T-helper 9 cell (primary cell): ENCODE results near the gene LRRC61.
"Not testable (repeated sequence)": the region's sequence is repeated elsewhere in the genome, so short reads cannot be mapped to it uniquely, and the experiment has no call there.

Experiments used
- DNase-seq: peaks from one replicate; pipeline ENCODE4 v3.0.0-alpha.2; 2020

LRRC61 gene

DNA sequence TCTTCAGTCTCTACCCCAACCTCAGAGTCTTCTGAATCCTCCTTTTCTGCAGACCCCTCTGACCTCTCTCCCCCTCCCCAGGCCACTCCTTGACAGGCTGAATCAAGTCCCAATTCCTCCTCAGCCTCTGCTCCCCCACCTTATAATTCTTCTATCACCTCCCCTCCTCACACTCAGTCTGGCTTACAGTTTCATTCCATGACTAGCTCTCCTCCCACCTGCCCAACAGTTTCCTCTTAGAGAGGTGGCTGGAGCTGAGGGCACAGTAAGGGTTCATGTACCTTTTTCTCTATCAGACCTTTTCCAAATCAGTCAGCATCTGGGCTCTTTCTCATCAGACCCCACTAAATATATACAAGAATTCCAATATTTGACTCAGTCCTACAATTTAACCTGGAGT, 14.6 kb upstream of the LRRC61 start:
- DNase-seq = no peak

DNA sequence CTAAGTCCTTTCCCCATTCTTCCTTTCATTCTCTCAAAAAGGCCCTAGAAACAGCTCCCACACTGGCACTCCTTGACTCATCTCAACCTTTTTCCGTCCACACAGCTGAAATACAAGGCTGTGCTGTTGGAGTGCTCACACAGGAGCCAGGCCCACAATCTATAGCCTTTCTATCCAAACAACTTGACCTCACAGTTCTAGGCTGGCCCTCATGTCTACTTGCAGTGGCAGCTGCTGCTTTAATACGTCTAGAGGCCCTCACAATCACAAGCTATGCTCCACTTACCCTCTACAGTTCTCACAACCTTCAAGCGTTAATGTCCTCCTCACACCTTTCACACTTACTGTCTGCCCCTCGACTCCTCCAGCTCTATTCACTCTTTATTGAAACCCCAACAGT, 12.0 kb upstream of the LRRC61 start:
- no peak for DNase-seq

DNA sequence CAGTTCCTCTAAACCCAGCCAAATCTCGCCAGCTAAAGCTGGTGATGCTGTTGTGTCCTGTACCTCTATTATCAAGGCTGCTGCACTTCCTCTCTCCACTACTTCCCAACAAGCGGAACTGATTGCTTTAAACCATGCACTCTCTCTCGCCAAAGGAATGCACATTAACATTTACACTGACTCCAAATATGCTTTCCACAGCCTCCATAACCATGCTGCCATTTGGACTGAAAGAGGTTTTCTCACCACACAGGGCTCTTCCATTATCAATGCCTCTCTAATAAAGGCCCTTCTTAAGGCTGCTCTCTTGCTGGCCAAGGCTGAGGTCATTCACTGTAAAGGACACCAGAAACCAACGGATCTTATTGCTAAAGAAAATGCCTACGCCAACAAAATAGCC, 11.4 kb upstream of the LRRC61 start:
- no peak for DNase-seq

GRCh38 chr7:150312649-150313366, 10.3 kb upstream of the LRRC61 start:
- not testable (repeated sequence) for DNase-seq

- DNase-seq = no peak
These were observed 9.8 kb upstream of the LRRC61 start for GRCh38 chr7:150313367-150313809.

DNA sequence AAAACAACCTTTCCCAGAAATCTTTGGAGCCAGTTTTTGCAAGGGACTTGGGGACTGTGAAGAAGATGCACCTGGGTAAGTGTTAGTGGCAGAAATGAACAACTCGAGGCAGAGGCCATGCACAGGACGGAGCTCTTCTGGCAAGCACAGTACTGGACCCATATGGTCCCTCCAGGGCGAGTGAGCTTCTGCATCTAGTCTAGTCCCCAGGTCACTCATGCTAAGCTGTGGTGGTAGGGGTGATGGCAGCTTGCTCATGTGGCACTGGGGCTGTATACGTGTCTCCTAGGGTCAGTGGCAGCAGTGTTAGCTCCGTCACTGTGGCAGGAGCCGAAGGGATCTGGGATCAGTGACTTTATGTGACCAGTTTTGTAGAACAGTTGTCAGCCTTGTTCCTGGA, 9.3 kb upstream of the LRRC61 start:
- no peak for DNase-seq

DNA sequence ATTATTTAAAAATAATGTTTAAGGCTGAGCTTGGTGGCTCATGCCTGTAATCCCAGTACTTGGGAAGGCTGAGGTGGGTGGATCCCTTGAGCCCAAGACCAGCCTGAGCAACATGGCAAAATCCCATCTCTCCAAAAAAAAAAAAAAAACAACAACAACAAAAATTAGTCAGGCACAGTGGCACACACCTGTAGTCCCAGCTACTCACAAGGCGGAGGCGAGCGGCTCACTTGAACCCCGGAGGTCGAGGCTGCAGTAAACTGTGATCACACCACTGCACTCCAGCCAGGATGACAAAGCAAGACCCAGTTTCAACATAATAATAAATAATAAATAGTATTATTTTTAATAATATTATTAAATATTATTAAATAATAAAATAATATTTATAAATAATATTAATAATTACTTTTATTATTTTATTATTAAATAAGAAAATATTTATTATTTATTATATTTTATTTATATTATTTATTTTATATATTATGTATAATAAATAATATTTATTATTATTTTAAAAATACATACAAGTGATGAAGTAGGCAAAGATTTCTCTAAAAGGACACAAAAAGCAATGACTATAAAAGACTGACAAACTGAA, 8.4 kb upstream of the LRRC61 start:
- no peak for DNase-seq

DNA sequence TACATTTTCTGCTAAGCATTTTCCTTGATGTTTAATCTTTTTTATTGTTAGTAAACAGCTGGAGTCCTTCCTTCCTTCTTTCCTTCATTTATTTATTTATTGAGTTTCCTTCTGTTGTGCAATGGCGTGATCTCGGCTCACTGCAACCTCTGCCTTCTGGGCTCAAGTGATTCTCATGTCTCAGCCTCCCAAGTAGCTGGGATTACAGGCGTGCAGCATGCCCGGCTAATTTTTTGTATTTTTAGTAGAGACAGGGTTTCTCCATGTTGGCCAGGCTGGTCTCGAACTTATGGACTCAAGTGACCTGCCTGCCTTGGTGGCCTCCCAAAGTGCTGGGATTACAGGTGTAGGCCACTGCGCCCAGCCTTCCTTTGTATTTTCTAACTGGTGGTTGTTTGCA, 6.2 kb upstream of the LRRC61 start:
- DNase-seq = not testable (repeated sequence)

DNA sequence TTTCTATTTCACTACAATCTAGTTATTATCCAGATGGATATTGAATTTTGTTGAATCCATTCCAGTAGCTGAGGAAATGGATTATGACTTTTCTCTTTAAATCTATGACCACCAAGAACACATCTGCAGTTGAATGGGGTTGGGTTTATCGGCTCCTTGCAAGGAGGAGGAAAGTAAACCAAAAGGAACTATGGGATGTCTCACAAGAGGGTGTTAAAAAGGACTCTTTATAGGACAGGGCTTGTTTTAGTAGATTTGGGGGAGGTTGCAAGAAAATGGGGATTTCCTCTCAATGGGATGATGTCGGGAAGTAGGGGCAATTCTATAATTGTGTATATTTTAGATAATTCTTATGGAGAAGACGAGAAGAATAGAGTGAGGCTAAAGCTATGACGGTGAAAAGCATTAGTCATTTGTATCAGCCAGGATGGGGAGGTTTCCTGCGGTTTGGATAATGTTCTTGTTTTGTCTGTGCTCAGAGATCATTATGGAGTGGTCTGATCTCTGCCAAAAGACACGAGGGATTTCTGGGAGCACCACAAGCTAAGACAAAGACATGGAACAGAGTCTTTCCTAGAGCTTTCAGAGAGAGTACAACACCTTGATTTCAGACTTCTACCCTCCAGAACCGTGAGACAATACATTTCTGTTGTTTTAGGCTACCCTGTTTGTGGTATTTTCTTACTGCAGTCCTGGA, 5.3 kb upstream of the LRRC61 start:
- no peak for DNase-seq

GRCh38 chr7:150321788-150322113, 1.4 kb upstream of the LRRC61 start:
- no peak for DNase-seq

DNA sequence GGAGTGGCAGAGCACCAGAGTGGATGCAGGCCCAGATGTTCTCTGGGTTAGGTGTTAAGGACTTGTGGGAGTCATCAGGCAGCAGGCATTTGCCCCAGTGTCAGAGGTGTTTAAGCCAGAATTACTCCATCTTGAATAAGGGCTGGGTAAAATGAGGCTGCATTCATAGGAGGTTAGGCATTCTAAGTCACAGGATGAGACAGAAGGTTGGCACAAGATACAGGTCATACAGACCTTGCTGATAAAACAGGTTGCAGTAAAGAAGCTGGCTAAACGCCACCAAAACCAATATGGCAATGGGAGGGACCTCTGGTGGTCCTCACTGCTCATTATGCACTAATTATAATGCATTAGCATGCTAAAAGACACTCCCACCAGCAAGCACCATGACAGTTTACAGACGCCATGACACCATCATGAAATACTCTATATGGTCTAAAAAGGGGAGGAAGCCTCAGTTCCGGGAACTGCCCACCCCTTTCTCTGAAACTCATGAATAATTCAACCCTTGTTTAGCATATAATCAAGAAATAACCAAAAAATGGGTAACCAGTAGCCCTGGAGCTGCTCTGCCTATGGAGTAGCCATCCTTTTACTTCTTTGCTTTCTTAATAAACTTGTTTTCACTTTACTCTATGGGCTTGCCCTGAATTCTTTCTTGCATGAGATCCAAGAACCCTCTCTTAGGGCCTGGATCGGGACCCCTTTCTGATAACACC, 882 bp upstream of the LRRC61 start:
- no peak for DNase-seq

DNA sequence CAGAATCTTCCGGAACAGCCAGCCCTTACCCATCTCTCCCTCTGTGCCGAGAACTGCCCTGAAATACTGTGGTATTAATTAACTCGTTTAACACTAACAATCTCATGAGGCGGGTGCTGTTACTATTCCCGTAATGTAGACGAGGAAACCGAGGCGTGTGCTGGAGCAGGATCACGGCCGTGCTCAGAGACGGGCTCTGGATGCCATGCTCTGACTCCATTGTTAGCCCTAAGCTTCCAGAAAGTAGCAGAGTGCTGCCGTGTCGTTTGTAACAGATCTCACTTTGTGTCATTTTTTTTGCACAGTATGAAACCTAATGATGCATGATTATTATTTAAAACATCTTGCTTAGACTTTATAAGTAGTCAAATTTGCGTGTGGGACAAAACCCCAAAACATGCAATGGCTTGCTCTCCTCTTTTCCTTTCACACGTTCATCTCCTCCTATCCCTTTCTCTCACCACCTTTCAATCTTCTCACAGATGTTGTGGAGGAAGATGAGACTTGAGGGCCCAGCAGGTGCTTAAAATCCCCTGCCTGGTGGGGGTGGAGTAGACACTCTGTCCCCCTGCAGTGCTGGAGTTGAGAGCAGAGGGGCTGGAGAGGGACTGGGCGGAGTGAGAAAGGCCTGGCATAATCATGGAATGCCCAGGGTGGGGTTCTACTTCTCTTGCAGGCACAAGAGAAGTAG, 672 bp downstream of the LRRC61 start:
- no peak for DNase-seq

GRCh38 chr7:150324373-150324961, 1.3 kb downstream of the LRRC61 start:
- no peak for DNase-seq

DNA sequence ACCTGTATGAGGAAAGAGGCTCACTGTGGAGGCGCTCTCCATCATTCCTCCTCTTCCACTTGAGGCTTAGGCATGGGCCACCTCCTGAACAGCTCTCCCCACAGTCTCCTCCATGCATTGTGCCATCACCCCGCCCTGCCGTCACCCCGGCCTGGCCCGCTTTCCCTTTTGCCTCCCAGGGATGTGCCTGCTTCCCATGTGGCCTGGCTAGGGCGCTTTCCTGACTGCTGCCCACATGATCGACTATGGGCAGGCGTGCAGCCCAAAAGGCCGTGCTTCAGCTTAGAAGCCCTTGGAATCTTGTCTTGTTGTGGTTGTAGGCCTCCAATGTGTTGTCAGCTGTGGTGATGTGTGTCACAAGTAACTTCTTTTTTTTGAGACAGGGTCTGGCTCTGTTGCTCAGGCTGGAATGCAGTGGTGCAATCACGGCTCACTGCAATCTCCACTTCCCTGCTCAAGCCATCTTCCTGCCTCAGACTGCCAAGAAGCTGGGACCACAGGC, 2.0 kb downstream of the LRRC61 start:
- DNase-seq = no peak

DNA sequence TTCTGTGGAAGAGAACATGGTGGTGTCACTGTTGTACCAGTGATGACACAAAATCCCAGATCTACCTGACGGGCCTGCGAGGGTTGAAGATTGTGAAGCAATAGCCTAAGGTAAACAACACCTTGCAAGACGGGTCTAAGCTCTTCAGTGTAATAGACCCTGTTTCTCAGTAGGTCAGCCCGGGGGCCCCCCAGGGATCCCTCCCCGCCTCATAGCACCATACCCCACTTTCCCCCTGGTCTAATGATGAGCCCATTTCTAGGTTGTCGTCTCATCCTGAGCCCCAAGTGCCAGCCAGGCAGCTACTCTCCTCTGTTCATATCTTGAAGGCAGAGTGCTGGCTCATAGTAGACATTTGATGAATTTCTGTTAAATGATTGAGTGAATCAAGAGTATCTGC, 2.7 kb downstream of the LRRC61 start:
- DNase-seq = no peak

DNA sequence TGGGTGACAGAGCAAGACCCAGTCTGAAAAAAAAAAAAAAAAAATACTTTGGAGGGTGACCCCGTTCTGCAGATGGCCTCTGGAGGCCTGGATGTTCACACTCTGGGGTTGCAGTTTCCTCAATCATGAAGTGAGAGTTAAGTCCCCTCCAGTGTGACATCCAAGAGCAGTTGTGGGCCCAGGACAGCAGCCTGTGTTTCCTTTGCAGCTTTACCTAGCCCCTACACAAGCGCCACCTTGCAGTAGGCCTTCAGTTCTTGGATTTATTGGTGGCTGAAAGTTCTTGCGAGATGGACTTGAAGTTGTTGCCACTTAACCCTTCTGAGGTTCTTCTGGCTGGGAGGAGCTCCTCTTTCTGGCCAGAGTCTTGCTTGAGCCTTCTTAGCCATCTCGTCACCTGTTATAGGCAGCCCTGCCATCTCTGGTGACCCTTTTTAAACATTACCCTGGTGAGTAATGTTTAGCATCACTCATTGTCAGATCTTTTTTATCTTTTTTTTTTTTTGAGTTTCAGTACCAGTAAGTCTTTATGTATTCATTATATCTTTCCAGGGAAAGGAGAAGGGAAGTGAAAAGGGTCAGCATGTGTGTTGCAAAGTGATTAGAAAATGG, 3.6 kb downstream of the LRRC61 start:
- no peak for DNase-seq

DNA sequence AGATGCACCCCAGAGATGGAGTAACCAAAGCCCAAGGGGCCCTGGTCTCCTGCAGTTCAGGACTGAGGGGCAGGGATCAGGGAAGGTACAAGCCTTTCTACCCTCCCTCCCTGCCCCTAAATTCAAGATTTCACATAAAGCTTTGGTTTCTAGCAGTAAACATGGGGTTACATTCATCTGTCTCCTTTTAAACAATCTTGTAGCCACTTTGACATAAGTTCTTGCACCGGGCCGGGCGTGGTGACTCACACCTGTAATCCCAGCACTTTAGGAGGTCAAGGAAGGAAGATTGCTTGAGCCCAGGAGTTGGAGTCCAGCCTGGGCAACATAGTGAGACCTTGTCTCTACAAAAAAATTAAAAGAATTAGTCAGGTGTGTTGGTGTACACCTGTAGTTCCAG, 4.2 kb downstream of the LRRC61 start:
- no peak for DNase-seq

- DNase-seq = no peak
These were observed 6.4 kb downstream of the LRRC61 start for GRCh38 chr7:150329331-150330120.

- DNase-seq = no peak
These were observed 7.2 kb downstream of the LRRC61 start for GRCh38 chr7:150330211-150330885.

- no peak for DNase-seq
These were observed 9.9 kb downstream of the LRRC61 start for GRCh38 chr7:150332852-150333635.
